Tibial nerve (tissue), 4 donors: Measurements from ENCODE around the gene CCDC112. TPM values are rescaled to one million over a fixed set of nuclear protein-coding genes. Genes with fewer than 3 reads are reported as not detected.

Experiments
- DNase-seq, 2 donors: peaks; one replicate each; pipeline ENCODE4 v3.0.0-alpha.2; 2019; ENCODE audit warnings: low spot score in 2 of 2
- H3K27ac ChIP-seq, 4 donors: fragments of 200-600 bp; sonication (generic) in 3 of 4; one replicate each; pipeline ENCODE4 v1.5.1; 2017 to 2019; ENCODE audit warnings: mild to moderate bottlenecking in 1 of 4
- H3K27me3 ChIP-seq, 2 donors: fragments of 200-600 bp; sonication (generic) in 1 of 2; one replicate each; pipeline versions ENCODE4 v1.5.1 to v1.6.0; 2017 to 2019
- H3K36me3 ChIP-seq, 3 donors: fragments of 200-600 bp; sonication (generic); one replicate each; pipeline ENCODE4 v1.5.1; 2018 to 2019
- H3K4me1 ChIP-seq, 4 donors: fragments of 200-600 bp; sonication (generic) in 3 of 4; one replicate each; pipeline ENCODE4 v1.5.1; 2017 to 2019
- H3K4me3 ChIP-seq, 4 donors: fragments of 200-600 bp; sonication (generic) in 3 of 4; one replicate each; pipeline ENCODE4 v1.5.1; 2017 to 2019; ENCODE audit warnings: mild to moderate bottlenecking in 1 of 4, moderate library complexity in 1 of 4
- H3K9me3 ChIP-seq, 4 donors: fragments of 200-600 bp; sonication (generic) in 3 of 4; one replicate each; pipeline ENCODE4 v1.5.1; 2017 to 2019
- CTCF ChIP-seq, 5 experiments: fragments of 200-600 bp in 3 of 5; fragments of 450-650 bp in 2 of 5; sonication (generic) in 3 of 5; IDR thresholded peaks; one replicate each; pipeline ENCODE4 v1.5.1; 2016 to 2019; ENCODE audit warnings: antibody characterized with exemption in 5 of 5, mild to moderate bottlenecking in 3 of 5, moderate library complexity in 2 of 5
- EP300 ChIP-seq, 2 donors: sonication (generic); formaldehyde crosslinking; IDR thresholded peaks; one replicate each; pipeline ENCODE4 v1.6.1; 2017; ENCODE audit warnings: antibody characterized with exemption in 2 of 2, mild to moderate bottlenecking in 1 of 2
- POLR2A ChIP-seq, 2 donors: fragments of 450-650 bp; IDR thresholded peaks; one replicate each; pipeline ENCODE4 v1.6.1; 2017; ENCODE audit warnings: antibody characterized with exemption in 2 of 2, mild to moderate bottlenecking in 2 of 2, moderate library complexity in 2 of 2
- WGBS, 2 donors: methylation state at CpG; one replicate each; pipeline ENCODE4 v1.1.5; 2018; 5-methylcytosine and 5-hydroxymethylcytosine counted together
- total RNA-seq, 4 donors: library from RNA; depleted of rRNA; stranded (reverse); fragments of >200 nt; gene quantifications; one replicate each; pipeline ENCODE4 v1.1.0, GENCODE V29; 2016

CCDC112 gene
- total RNA-seq, 4 donors from 2014 or later = 5.7 to 15.0 (median 13.8) TPM

DNA sequence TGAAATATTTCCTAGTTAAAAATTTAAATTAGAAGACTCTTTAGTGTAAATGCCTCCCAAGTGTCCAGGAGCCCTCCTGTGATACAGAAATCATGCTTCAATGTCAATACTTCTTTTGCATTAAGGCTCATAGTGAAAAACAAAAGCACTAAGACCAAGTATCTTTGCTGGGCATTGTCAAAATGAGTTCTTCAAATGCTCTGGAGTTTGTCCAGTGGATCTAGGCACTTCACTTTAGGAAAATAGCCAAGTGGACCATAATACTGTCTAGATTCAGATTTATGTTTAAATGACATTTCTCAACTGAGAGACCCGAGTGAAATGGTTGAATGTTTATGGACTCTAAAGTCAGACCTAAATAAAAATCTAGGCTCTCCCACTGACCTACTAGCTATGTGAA, 21.3 kb upstream of the CCDC112 start:
- H3K4me3 ChIP-seq = no peak overlapping the region
- no peak for DNase-seq
- H3K4me1 ChIP-seq = no peaks in the 10 kb centered on the region
- no peaks in the 10 kb centered on the region for H3K36me3 ChIP-seq
- no peaks in the 10 kb centered on the region for H3K9me3 ChIP-seq
- H3K27ac ChIP-seq = no peak overlapping the region
- WGBS, 2 donors = 40 to 48% methylated on average over 1 of the region's 1 CpG
- H3K27me3 ChIP-seq = no peaks in the 10 kb centered on the region
- TF ChIP-seq CTCF (IDR thresholded peaks at IDR 0.05) (no peak), POLR2A (IDR thresholded peaks at IDR 0.05) (no peak), EP300 (IDR thresholded peaks at IDR 0.05) (no peak)

- Histone ChIP-seq H3K9me3 (no peaks in the 10 kb centered on the region), H3K4me3 (no peak overlapping the region), H3K36me3 (no peaks in the 10 kb centered on the region), H3K27ac (no peak overlapping the region), H3K27me3 (no peaks in the 10 kb centered on the region), H3K4me1 (no peaks in the 10 kb centered on the region)
- no peak for TF ChIP-seq CTCF (IDR thresholded peaks at IDR 0.05)
- no peak for TF ChIP-seq POLR2A (IDR thresholded peaks at IDR 0.05)
- no peak for TF ChIP-seq EP300 (IDR thresholded peaks at IDR 0.05)
- no peak for DNase-seq
These were observed 20.9 kb upstream of the CCDC112 start for GRCh38 chr5:115317320-115317719.

- 90 to 94% methylated on average over 3 of the region's 3 CpGs for WGBS, 2 donors
- no peaks in the 10 kb centered on the region for H3K4me1 ChIP-seq
- TF ChIP-seq EP300 (IDR thresholded peaks at IDR 0.05) = no peak
- TF ChIP-seq POLR2A (IDR thresholded peaks at IDR 0.05) = no peak
- TF ChIP-seq CTCF (IDR thresholded peaks at IDR 0.05) = no peak
- H3K27me3 ChIP-seq = no peaks in the 10 kb centered on the region
- no peak for DNase-seq
- H3K9me3 ChIP-seq = no peaks in the 10 kb centered on the region
- no peak overlapping the region for H3K27ac ChIP-seq
- no peaks in the 10 kb centered on the region for H3K36me3 ChIP-seq
- no peak overlapping the region for H3K4me3 ChIP-seq
These were observed 17.2 kb upstream of the CCDC112 start for GRCh38 chr5:115313632-115314031.

DNA sequence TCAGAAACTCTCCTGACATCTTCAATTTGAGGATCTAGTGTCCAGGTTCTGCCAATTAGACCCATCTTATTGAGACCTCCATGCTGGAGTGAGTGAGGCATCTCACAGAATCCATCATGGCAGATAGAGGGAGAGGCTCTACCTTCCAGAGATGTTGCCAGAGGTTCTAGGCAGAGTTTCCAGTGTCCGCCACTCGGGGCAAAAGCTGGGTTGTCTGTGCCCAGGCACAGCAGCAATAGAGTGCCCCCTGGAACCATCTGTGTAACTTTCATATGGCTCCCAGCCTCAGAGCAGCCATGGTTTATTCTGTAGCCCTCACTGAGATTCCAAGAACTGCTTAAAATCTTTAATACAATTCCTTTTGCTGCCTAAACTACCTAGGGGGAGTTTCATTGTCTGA, 16.6 kb upstream of the CCDC112 start:
- TF ChIP-seq EP300 (IDR thresholded peaks at IDR 0.05) = no peak
- no peak for TF ChIP-seq CTCF (IDR thresholded peaks at IDR 0.05)
- no peak for TF ChIP-seq POLR2A (IDR thresholded peaks at IDR 0.05)
- Histone ChIP-seq H3K27me3 (no peaks in the 10 kb centered on the region), H3K27ac (no peak overlapping the region), H3K4me1 (no peaks in the 10 kb centered on the region), H3K4me3 (no peak overlapping the region), H3K9me3 (no peaks in the 10 kb centered on the region), H3K36me3 (no peaks in the 10 kb centered on the region)
- DNase-seq = no peak
- WGBS, 2 donors = 83 to 88% methylated on average over 2 of the region's 2 CpGs

DNA sequence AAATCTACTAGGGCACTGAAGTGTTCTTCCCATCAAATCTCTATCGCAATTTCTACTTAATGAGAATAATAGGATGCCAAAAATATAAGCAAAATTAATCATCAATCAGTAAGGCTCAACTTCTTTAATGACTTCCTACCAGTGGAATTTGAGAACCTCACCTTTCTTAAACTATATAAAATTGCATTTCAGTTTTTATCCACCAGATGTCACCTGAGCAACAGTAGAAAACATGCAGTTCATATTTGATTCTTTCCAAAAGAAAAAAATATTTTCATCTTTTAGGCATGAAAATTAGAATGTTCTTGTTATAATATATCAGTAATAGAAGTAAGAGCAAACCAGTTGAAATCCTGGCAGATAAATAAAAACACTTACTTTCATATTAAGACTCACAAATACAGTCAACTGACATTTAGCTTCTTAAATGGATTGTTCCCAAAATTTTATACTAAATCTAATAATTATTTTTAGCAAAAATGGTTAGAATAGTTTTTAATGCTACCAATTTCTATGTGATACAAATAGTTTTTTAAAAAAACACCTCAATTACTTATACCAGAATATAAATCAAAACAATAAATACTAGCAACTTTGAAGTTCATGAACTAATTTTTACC, 13.4 kb upstream of the CCDC112 start:
- WGBS, 2 donors = 20 to 31% methylated on average over 1 of the region's 1 CpG
- no peaks in the 10 kb centered on the region for H3K9me3 ChIP-seq
- H3K4me3 ChIP-seq = no peak overlapping the region
- no peak overlapping the region for H3K27ac ChIP-seq
- H3K27me3 ChIP-seq = peaks cover 0 to 8% of the 10 kb centered on the region in 2 donors
- no peaks in the 10 kb centered on the region for H3K36me3 ChIP-seq
- H3K4me1 ChIP-seq = no peaks in the 10 kb centered on the region
- DNase-seq = no peak
- TF ChIP-seq CTCF (IDR thresholded peaks at IDR 0.05) = peak; percentile 53 to 78 (median 71)
- TF ChIP-seq EP300 (IDR thresholded peaks at IDR 0.05) = no peak
- TF ChIP-seq POLR2A (IDR thresholded peaks at IDR 0.05) = no peak
